ENCODE results near the gene FOXJ1.
"Not testable (repeated sequence)": the region's sequence is repeated elsewhere in the genome, so short reads cannot be mapped to it uniquely, and the experiment has no call there.

Gene FOXJ1, protein sequence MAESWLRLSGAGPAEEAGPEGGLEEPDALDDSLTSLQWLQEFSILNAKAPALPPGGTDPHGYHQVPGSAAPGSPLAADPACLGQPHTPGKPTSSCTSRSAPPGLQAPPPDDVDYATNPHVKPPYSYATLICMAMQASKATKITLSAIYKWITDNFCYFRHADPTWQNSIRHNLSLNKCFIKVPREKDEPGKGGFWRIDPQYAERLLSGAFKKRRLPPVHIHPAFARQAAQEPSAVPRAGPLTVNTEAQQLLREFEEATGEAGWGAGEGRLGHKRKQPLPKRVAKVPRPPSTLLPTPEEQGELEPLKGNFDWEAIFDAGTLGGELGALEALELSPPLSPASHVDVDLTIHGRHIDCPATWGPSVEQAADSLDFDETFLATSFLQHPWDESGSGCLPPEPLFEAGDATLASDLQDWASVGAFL

DNA sequence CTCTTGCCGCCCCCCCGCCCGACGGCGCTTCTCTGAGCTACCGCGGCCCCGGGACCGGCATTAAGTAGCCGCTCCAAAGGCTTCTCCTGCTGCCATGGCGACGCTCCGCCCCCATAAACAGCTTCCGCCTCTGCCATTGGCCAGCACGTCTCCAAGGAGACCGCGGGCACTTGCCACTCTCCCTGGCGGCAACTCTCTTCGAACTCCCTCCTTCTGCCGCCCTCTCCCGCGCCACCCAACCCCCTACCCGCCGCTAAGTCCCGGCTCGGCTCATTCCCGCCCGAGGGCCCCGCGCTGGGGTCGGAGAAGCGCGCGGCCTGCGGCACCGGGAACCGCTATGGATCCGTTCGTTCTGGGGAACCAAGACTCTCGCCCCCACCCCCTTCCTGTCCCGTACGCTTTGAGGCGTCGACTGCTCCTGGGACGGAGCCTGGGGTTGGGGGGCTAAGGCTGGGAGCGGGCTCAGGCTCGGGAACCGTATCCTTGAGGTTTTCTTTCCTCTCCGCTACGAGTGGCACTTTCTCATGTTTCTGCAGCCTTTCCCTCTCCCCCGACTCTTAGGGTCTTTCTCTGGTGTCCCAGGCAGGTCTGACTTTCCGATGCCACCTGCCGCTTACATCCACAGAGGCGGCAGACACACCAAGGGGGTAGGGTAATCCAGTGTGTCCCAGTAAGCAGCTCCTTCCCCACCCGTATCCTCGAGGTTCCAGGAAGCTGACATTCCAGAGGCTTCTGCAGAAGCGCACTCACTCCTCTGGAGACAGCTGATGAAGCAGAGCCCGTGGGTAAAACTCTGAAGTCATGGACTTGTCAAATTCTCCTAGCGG is at the start of gene FOXJ1:
Gene FOXJ1, minus strand, starts transcription at position 34 of the 827 bp plus-strand sequence. CDS start 850 bp downstream, outside the sequence.
- DNase-seq = peak; percentile 91

DNA sequence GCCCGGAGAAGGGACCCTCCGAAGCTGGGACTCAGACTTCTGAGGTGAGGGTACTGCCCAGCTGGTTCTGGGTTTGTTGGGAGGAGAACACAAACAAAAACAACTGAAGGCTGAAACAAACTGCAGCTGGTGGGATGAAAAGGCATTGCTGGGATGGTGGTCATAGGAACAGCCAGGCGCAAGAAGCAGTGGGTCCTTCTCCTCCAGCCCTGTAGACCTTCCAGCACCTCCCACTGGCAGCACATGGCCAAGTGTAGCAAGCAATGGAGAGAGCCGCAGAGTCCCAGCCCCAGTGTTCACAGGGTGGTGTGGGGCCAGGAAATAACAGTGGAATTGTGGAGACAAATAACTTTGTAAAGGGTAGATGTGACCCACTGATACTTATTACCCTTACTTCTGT is 48.7 kb upstream of the FOXJ1 start:
- no peak for DNase-seq

GRCh38 chr17:76189247-76189646 is 48.2 kb upstream of the FOXJ1 start:
- no peak for DNase-seq

DNA sequence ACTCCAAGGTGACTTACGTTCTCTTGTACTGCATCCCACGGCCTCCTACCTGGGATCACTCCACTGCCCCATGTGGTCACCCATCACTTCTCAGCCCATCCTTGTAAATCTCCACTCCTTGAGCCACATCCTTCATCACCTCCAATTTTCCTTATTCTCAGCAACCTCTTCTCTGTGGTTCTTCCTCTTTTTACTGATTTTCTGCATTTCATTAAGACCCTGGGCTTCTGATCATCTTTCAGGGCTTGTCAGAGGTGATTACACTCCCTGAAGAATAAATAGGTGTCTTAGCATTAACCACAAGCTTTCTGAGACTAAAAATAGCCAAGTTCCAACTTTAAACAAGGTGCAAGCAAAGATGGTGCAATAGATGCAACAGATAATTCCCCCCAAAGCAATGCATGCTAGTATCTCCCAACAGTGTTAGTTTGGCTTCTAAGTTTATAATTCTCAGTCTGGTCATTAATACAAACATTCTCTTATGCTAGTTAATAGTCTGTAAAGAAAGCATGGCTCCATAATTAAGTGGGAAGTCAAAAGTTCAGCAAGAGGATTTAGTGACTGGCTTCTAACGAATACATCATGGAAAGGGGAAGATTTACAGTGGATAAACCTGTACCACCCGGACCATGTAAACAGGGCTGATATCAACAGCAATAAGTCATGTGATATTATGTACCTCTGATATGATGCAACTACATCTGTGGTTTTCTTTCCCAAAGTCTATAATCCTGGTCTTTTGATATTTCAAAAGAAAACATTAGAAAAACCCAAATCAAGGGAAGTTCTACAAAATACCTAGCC is 47.4 kb upstream of the FOXJ1 start:
- no peak for DNase-seq

- not testable (repeated sequence) for DNase-seq
These were observed 45.7 kb upstream of the FOXJ1 start for GRCh38 chr17:76186774-76187173.

DNA sequence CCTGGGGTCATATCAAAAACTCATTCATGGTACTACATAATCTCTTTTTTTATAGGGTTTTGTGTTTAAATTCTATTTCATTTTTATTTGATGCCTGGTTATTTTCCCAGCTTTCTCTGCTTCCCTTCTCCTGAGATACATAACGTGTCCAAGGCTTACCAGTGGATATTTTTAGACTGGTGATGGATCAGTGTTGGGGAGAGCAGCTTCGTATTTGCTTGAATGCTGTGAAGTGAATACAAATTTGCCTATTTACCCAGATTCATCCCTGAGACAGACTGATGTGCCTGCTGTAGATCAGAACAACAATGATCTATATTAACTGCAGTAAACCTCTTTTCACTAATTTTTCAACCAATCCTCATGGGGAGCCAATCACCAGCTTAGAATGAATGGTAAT is 43.2 kb upstream of the FOXJ1 start:
- DNase-seq = no peak

- peak; percentile 96 for DNase-seq
These were observed 41.1 kb upstream of the FOXJ1 start for GRCh38 chr17:76182016-76182764.

- DNase-seq = peak; percentile 47
These were observed 38.7 kb upstream of the FOXJ1 start for GRCh38 chr17:76179496-76180467.

DNA sequence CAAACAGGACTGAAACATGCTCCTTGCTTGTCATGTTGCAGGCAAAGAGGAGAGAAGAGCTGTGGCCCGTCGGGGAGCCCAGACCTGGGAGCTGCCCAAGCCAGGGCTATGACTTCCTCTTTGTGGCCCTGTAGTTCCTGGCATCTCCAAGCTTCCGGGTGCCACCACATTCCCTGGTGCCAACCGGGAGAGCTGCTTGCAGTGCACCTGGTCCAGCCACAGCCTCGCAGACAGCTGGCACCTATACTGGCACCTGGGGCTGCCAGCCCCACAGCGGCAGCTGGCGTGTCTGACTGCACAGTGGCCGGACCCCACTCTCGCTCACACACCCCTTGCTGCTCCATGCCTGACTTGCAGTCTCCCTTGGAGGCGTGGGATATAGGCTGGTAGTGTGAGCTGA is 37.1 kb upstream of the FOXJ1 start:
- no peak for DNase-seq

GRCh38 chr17:76176701-76177574 is 35.9 kb upstream of the FOXJ1 start:
- no peak for DNase-seq

- DNase-seq = no peak
These were observed 33.0 kb upstream of the FOXJ1 start for GRCh38 chr17:76174037-76174436.

GRCh38 chr17:76173474-76173873 is 32.4 kb upstream of the FOXJ1 start:
- DNase-seq = no peak

DNA sequence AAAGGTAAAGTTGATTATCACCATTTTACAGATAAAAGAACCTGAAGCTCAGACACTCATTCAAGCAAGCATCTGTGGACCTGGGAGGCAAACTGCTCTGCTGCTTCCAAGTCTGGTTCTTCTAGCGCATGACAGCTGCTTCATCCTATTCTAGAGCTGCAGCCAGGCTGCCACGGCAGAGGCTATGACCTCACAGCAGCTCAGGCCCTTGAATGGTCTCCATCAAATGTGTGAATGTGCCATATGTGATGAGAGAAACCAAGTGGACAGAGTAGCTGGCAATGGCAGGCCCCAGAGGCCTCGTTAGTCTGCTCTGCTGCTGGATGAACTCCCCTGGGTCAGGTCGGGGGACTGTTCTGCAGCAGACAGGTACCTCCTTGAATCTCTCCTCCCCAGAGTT is 30.7 kb upstream of the FOXJ1 start:
- no peak for DNase-seq

DNA sequence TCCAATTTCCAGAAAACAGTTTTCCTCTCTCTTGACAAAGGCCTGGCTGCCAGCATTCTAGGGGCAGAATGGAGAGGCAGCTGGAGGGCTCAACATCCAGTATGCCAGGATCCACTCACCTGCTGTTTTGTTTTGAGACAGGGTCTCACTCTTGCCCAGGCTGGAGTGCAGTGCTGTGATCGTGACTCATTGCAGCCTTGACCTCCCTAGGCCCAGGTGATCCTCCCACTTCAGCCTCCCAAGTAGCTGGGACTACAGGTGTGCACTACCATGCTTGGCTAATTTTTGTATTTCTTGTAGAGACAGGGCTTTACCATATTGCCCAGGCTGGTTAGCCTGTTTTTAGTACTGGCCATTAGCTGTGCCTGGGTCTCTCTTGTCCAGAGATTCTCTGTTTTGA is 29.1 kb upstream of the FOXJ1 start:
- no peak for DNase-seq

- DNase-seq = no peak
These were observed 25.9 kb upstream of the FOXJ1 start for GRCh38 chr17:76166906-76167305.

DNA sequence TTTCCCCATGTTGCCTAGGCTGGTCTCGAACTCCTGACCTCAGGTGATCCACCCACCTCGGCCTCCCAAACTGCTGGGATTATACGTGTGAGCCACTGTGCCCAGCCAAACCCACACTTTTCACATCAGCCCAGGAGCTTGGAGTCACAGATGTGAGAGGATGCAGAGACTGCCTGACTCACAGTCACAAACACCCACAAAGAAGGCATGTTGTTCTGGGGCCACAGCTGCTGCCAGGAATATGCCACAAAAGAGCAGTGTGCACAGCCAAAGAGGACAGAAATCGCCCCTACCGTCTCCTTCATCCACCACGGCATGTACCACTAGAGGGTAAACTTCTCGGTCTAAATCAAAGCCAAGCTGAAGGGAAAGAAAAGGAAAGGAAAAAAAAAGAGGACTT is 25.1 kb upstream of the FOXJ1 start:
- DNase-seq = peak; percentile 30

DNA sequence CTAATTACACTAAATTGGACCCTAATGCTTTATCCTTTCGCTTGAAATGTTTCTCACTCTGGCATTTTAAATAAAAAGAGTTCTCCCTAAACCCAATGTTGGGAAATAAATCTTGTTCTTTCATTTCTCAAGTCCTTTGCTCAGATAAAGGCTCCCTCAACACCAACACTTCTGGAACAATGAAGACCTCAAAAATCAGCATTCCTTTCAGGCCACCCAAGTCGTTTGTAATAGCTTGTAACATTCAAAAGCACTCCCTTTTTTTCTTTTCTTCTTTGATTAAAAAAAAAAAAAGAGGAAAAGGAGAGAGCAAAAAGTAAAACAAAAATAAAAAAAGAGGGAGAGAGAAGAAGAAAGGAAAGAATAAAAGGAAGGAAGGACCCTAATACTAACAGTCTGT is 23.3 kb upstream of the FOXJ1 start:
- DNase-seq = no peak

DNA sequence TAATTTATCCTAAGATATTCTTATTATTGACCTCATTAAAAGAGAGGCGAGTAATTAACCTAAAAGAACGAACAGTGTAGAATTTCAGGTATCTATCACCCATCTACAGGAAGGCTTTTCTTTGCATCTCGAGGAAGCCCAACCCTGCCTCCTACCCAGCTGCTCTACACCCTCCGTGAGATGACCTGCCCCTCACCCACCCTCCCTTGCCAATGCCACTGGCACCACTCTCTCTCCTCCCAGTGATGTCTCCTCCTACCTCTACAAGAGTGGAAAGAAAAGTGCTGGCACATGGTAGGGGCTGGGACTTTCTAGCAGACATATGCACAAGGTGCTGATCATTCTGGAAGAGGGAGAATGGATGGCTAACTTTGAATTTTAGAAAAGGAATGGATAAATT is 22.9 kb upstream of the FOXJ1 start:
- DNase-seq = no peak

DNA sequence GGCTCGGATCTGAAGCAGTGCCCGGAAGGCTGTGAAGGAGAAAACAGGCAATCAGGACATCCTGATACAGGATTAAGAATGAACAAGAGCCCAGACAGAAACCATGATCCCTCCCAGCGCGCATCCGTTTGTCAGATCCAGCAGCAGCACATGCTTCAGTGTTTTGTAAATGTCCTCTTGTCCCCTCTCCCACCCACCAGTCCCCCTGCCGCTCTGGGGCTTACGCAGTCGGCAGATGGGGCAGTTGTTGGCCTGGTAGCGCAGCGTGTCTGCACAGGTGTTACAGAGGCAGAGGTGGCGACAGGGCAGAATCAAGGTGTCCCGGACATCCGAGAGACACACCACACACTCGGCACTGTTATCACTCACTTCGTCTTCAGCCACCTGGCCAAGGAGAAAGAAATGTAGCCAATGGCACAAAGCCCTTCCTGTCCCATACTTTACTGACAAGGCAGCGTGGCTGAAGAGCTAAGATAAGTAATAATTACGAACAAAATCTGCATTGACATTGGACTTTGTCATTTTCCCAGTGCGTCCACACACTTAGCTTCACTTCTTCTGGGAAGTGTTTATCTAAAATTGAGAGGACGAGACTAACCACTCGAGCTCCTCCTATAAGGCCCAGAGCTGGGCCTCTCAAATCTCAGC is 20.7 kb upstream of the FOXJ1 start:
- DNase-seq = no peak

Measured in stimulated activated CD4-positive, alpha-beta T cell treated with anti-CD3 and anti-CD28 coated beads, Interleukin-15, amount 100 ng/mL, for 24 hours (primary cell).